Endodermal cell (in vitro differentiated cells): Measurements from ENCODE around the gene GRAP2. TPM values are rescaled to one million over a fixed set of nuclear protein-coding genes. Genes with fewer than 3 reads are reported as not detected.

ENCODE experiments used
- DNase-seq: peaks from one replicate; pipeline ENCODE4 v3.0.0-alpha.2; 2017
- H3K27ac ChIP-seq: 2 replicates; pipeline ENCODE4 v1.5.1; 2013; ENCODE audit warnings: mild to moderate bottlenecking, low read depth, low read length, moderate library complexity
- H3K27me3 ChIP-seq: 2 replicates; pipeline ENCODE4 v1.6.1; 2013; ENCODE audit warnings: mild to moderate bottlenecking, low read length, moderate library complexity; ENCODE audit not compliant: insufficient read depth, control insufficient read depth, poor library complexity, severe bottlenecking
- H3K36me3 ChIP-seq: 2 replicates; pipeline ENCODE4 v1.7.0; 2013; ENCODE audit warnings: mild to moderate bottlenecking, low read length, moderate library complexity; ENCODE audit not compliant: control insufficient read depth, insufficient read depth
- H3K4me1 ChIP-seq: one replicate; pipeline ENCODE4 v1.7.0; 2013; ENCODE audit warnings: low read length; ENCODE audit not compliant: control insufficient read depth, insufficient read depth
- H3K4me3 ChIP-seq: 2 replicates; pipeline ENCODE4 v1.5.1; 2013; ENCODE audit warnings: mild to moderate bottlenecking, low read length, moderate library complexity
- H3K9ac ChIP-seq: 2 replicates; pipeline ENCODE4 v1.6.1; 2013; ENCODE audit warnings: mild to moderate bottlenecking, low read length, moderate library complexity; ENCODE audit not compliant: poor library complexity, severe bottlenecking; ENCODE audit errors: extremely low read depth
- H3K9me3 ChIP-seq: 2 replicates; pipeline ENCODE4 v1.6.1; 2013; ENCODE audit warnings: mild to moderate bottlenecking, low read length, moderate library complexity; ENCODE audit not compliant: control insufficient read depth
- H3K27ac Mint-ChIP-seq: 2 replicates; pipeline ENCODE4 v1.8.0; 2020; ENCODE audit warnings: mixed read lengths
- H3K27me3 Mint-ChIP-seq: 2 replicates; pipeline ENCODE4 v1.8.0; 2021; ENCODE audit warnings: mild to moderate bottlenecking, mixed read lengths; ENCODE audit not compliant: insufficient read depth
- H3K36me3 Mint-ChIP-seq: 2 replicates; pipeline ENCODE4 v1.8.0; 2020; ENCODE audit warnings: low read depth, mixed read lengths
- H3K4me1 Mint-ChIP-seq: 2 replicates; pipeline ENCODE4 v1.8.0; 2020; ENCODE audit warnings: mixed read lengths
- H3K4me3 Mint-ChIP-seq: 2 replicates; pipeline ENCODE4 v1.8.0; 2020; ENCODE audit warnings: mild to moderate bottlenecking, moderate library complexity, mixed read lengths
- H3K9me3 Mint-ChIP-seq: 2 replicates; pipeline ENCODE4 v1.8.0; 2020; ENCODE audit warnings: mild to moderate bottlenecking, mixed read lengths
- CTCF ChIP-seq: fragments of 200-600 bp; sonication (generic); conservative IDR thresholded peaks from 2 replicates; pipeline ENCODE4 v1.5.0; 2021; ENCODE audit warnings: antibody characterized with exemption, mild to moderate bottlenecking
- WGBS, 2 experiments: methylation state at CpG; one replicate each; pipeline versions ENCODE4 v1.1.5 to v1.1.7; 2013; ENCODE audit warnings: missing lambda C conversion rate in 2 of 2, mixed read lengths in 1 of 2; ENCODE audit not compliant: insufficient coverage in 1 of 2, insufficient read length in 1 of 2; 5-methylcytosine and 5-hydroxymethylcytosine counted together
- total RNA-seq, 2 donors: library from RNA; stranded (reverse); fragmentation: NEBNext Ultra II Directional in 1 of 2; extraction: Animal tissue kit (Norgen Biotek cat#: 25700) in 1 of 2; gene quantifications; 2 replicates in 1 of 2; 3 replicates in 1 of 2; pipeline ENCODE4 v1.2.1, GENCODE V29; 2021

The GRAP2 gene
- total RNA-seq, 2 donors from 2014 or later, result 0.11 to 0.92 TPM

DNA sequence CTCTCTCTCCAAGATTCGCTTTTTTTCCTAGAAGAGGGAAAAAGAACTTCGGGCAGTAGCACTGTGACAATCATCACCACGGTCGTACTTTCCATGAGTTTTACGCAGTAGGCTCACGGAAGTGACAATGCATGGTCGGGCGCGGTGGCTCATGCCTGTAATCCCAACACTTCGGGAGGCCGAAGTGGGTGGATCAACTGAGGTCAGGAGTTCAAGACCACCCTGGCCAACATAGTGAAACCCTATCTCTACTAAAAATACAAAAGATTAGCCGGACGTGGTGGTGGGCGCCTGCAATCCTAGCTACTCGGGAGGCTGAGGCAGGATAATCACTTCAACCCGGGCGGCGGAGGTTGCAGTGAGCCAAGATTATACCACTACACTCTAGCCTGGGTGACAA, 23.4 kb downstream of the GRAP2 start:
- Mint-ChIP-seq H3K4me3 (no peak overlapping the region), H3K9me3 (no peaks in the 10 kb centered on the region), H3K27me3 (peaks cover 4% of the 10 kb centered on the region), H3K36me3 (no peaks in the 10 kb centered on the region), H3K4me1 (peaks cover 15% of the 10 kb centered on the region), H3K27ac (no peak overlapping the region)
- H3K9me3 ChIP-seq, result no peaks in the 10 kb centered on the region
- no peak overlapping the region for H3K4me3 ChIP-seq
- WGBS, 2 experiments, result 82 to 94% methylated on average over 17 to 18 of the region's 18 CpGs
- H3K9ac ChIP-seq, result no peak overlapping the region
- H3K4me1 ChIP-seq, result peaks cover 4% of the 10 kb centered on the region
- no peak for DNase-seq
- no peak for TF ChIP-seq CTCF
- H3K27me3 ChIP-seq, result no peaks in the 10 kb centered on the region
- H3K27ac ChIP-seq, result no peak overlapping the region
- H3K36me3 ChIP-seq, result no peaks in the 10 kb centered on the region

DNA sequence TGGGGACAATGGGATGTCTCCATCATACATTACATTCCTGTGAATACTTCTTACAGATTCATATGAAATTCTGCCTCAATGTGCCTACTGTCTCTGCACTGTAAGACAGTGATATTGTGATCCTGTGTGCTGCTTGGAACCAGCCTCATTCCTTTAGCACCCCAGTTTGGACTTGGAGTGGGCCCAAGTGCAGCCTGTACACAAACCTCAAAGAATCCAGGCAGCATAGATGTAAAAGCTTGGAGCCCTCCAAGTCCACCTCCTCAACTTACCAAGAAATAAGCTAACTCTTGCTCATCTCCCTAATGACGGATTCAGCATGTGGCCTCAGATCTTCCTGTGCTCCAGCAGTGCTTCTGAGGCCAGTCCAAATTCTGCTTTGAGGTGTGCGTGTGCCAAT, 24.4 kb downstream of the GRAP2 start:
- no peaks in the 10 kb centered on the region for H3K9me3 ChIP-seq
- 90 to 100% methylated on average over 2 of the region's 2 CpGs for WGBS, 2 experiments
- peaks cover 15% of the 10 kb centered on the region for H3K4me1 Mint-ChIP-seq
- H3K27ac Mint-ChIP-seq, result no peak overlapping the region
- H3K27ac ChIP-seq, result no peak overlapping the region
- peaks cover 4% of the 10 kb centered on the region for H3K4me1 ChIP-seq
- no peak for TF ChIP-seq CTCF
- H3K27me3 ChIP-seq, result no peaks in the 10 kb centered on the region
- no peaks in the 10 kb centered on the region for H3K36me3 ChIP-seq
- no peaks in the 10 kb centered on the region for H3K36me3 Mint-ChIP-seq
- no peak for DNase-seq
- no peak overlapping the region for H3K4me3 ChIP-seq
- no peak overlapping the region for H3K9ac ChIP-seq
- H3K9me3 Mint-ChIP-seq, result no peaks in the 10 kb centered on the region
- peaks cover 4% of the 10 kb centered on the region for H3K27me3 Mint-ChIP-seq
- H3K4me3 Mint-ChIP-seq, result no peak overlapping the region

DNA sequence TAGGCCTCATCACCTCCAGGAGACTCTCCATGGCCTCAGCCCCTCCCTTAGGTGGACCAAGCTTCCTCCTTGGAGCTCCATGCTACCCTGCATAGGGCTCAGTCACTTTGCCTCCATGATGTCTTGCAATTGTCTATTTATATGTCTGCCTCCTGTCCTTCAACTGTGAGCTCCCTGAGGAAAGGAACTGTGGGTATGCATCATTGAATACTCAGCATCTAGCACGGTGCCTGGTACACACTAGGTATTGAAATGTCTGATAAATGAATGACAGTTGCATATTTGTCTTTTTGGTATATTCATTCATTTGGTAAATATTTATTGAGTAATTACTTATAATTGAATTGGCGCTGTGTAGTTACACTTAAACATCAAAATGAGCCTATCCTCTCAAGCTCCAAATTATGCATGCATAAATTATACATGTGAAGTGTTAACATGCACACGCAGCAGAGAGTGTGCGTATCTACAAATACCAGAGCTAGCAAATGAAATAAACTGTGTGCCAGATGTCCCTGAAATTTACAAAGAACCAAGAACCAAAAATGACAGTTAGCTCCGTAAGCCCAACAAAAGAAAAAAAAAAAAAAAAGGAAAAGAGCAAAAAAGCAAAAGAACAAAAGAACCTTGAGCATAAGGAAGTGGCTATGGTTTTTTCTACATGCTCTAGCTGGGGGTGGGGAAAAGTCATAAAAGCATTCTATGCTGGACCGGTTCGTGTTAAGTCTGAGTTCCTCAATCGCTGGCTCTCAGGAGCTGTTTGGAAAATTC, 25.2 kb downstream of the GRAP2 start:
- H3K4me1 Mint-ChIP-seq, result peaks cover 15% of the 10 kb centered on the region
- WGBS, 2 experiments, result 87 to 100% methylated on average over 1 to 8 of the region's 8 CpGs
- no peak overlapping the region for H3K4me3 Mint-ChIP-seq
- H3K9me3 ChIP-seq, result no peaks in the 10 kb centered on the region
- peaks cover 4% of the 10 kb centered on the region for H3K27me3 Mint-ChIP-seq
- no peak for TF ChIP-seq CTCF
- DNase-seq, result no peak
- no peak overlapping the region for H3K4me3 ChIP-seq
- H3K27me3 ChIP-seq, result no peaks in the 10 kb centered on the region
- H3K27ac Mint-ChIP-seq, result no peak overlapping the region
- H3K36me3 Mint-ChIP-seq, result no peaks in the 10 kb centered on the region
- H3K9ac ChIP-seq, result no peak overlapping the region
- no peaks in the 10 kb centered on the region for H3K36me3 ChIP-seq
- H3K27ac ChIP-seq, result no peak overlapping the region
- peaks cover 2% of the 10 kb centered on the region for H3K4me1 ChIP-seq
- no peaks in the 10 kb centered on the region for H3K9me3 Mint-ChIP-seq
